ENCODE measurements around the gene MAPK12. TPM values are rescaled to one million over a fixed set of nuclear protein-coding genes. Genes with fewer than 3 reads are reported as not detected.
"Not testable (repeated sequence)": the region's sequence is repeated elsewhere in the genome, so short reads cannot be mapped to it uniquely, and the experiment has no call there.

The MAPK12 gene
- total and polyA plus RNA-seq, 8 donors = 4.7 to 49.6 (median 8.2) TPM

DNA sequence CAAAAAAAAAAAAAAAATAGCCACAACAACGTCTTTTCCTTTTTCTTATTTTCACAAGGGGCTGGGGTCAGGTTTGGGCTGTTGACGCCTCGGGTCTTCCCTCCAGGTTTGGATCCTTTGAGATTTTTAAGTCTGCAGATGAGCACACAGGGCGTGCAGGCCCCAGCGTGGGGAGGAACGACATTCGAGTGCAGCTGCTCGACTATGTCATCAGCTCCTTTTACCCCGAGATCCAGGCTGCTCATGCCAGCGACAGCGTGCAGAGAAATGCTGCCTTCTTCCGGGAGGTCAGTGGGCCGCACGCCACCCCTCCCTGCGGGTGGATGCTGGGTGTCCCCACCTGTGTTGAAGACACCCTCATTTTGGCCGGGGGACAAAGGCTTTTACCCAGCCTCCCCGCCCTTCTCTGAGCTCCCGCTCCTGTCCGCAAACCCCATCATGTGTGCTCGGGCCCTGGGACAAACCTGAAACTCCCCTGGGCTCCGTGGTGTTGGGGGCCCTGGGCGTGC, 53.0 kb downstream of the MAPK12 start:
- Histone ChIP-seq H3K27me3 (no peaks in the 10 kb centered on the region), H3K4me3 (no peak overlapping the region), H3K9me3 (no peaks in the 10 kb centered on the region), H3K36me3 (peaks cover 44 to 90% (median 83%) of the 10 kb centered on the region in 4 donors), H3K27ac (no peak overlapping the region), H3K4me1 (peaks cover 0 to 47% (median 24%) of the 10 kb centered on the region in 4 donors)
- intact Hi-C loops (cut with DNase I; ENCODE audit: low total_unique reads) = no loop called here
- no peak for TF ChIP-seq POLR2A (IDR thresholded peaks at IDR 0.05)
- no peak for TF ChIP-seq EP300 (IDR thresholded peaks at IDR 0.05)
- TF ChIP-seq, protein P1, sequence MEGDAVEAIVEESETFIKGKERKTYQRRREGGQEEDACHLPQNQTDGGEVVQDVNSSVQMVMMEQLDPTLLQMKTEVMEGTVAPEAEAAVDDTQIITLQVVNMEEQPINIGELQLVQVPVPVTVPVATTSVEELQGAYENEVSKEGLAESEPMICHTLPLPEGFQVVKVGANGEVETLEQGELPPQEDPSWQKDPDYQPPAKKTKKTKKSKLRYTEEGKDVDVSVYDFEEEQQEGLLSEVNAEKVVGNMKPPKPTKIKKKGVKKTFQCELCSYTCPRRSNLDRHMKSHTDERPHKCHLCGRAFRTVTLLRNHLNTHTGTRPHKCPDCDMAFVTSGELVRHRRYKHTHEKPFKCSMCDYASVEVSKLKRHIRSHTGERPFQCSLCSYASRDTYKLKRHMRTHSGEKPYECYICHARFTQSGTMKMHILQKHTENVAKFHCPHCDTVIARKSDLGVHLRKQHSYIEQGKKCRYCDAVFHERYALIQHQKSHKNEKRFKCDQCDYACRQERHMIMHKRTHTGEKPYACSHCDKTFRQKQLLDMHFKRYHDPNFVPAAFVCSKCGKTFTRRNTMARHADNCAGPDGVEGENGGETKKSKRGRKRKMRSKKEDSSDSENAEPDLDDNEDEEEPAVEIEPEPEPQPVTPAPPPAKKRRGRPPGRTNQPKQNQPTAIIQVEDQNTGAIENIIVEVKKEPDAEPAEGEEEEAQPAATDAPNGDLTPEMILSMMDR (IDR thresholded peaks at IDR 0.05) = no peak
- TF ChIP-seq POLR2AphosphoS5 (IDR thresholded peaks at IDR 0.05) = no peak
- no peak for DNase-seq
- WGBS, 5 donors = 84 to 88% (median 87%) methylated on average over 21 to 22 of the region's 22 CpGs

DNA sequence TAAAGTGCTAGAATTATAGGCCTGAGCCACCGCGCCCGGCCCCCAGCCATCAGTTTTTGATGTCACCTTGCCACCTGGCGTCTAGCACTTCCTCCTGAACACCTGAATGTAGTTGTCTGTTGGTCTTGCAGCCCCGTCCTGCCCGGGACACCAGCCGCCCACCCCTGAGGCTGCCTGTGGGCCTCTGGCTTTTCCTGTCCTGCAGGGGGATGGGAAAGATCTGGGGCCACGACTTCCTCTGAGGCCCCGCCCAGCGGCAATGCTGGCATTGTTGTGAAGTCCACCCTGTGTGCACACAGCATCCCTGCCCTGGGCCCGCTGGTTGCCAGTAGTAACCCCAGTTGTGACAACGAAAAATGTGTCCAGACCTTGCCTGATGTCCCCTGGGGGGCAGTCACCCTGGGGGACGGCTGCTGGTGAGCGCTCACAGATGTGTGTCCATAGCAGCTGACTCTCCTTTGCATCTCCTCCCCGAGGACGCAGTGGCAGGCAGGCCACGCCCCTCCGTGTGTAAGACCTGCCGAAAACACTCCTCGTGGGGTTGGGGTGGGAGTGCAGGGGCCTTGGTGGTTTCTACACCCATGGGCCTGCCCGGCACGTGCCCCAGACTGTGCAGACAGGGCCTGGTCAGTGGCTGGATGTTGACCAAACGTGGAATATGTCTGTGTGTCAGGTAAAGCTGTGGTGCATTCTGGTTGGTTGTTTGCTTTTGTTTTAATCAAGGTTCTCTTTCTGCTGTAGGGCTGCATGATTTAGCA, 53.9 kb downstream of the MAPK12 start:
- no peak overlapping the region for H3K4me3 ChIP-seq
- H3K9me3 ChIP-seq = no peaks in the 10 kb centered on the region
- intact Hi-C loops (cut with DNase I; ENCODE audit: low total_unique reads) = no loop called here
- TF ChIP-seq POLR2A (IDR thresholded peaks at IDR 0.05) (no peak), POLR2AphosphoS5 (IDR thresholded peaks at IDR 0.05) (no peak), EP300 (IDR thresholded peaks at IDR 0.05) (no peak)
- TF ChIP-seq, protein P1 (IDR thresholded peaks at IDR 0.05) = no peak
- peaks cover 0 to 53% (median 29%) of the 10 kb centered on the region in 4 donors for H3K4me1 ChIP-seq
- 61 to 71% (median 68%) methylated on average over 21 to 23 of the region's 23 CpGs for WGBS, 5 donors
- DNase-seq = peak in 1 of 2 donors; percentile 49
- H3K27ac ChIP-seq = no peak overlapping the region
- no peaks in the 10 kb centered on the region for H3K27me3 ChIP-seq
- H3K36me3 ChIP-seq = peaks cover 35 to 87% (median 78%) of the 10 kb centered on the region in 4 donors

DNA sequence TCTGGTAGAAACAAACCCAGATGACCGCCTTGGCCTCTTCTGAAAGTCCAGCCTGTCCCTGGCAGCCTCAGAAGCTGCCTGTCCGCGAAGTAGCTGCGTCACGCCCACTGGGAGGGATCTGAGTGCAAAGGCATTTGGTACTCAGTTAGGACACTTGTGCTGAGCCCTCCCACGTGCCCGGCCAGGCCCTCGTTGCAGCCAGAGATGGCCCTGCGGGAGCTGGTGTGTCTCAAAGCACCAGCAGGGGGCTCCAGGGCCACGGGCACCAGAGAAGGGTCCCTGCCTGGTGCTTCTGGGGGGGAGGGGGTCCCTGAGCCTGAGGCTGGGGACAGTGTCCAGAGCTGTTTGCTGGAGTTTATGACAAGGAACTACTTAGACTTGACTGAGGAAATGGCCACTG, 54.9 kb downstream of the MAPK12 start:
- Histone ChIP-seq H3K36me3 (peaks cover 26 to 78% (median 68%) of the 10 kb centered on the region in 4 donors), H3K4me3 (no peak overlapping the region), H3K4me1 (peaks cover 5 to 63% (median 39%) of the 10 kb centered on the region in 4 donors), H3K27me3 (no peaks in the 10 kb centered on the region), H3K27ac (no peak overlapping the region), H3K9me3 (no peaks in the 10 kb centered on the region)
- intact Hi-C loops (cut with DNase I; ENCODE audit: low total_unique reads) = no loop called here
- WGBS, 5 donors = 33 to 55% (median 42%) methylated on average over 10 of the region's 10 CpGs
- DNase-seq = peak in 1 of 2 donors; percentile 40
- TF ChIP-seq EP300 (IDR thresholded peaks at IDR 0.05) = no peak
- TF ChIP-seq, protein P1 (IDR thresholded peaks at IDR 0.05) = peak in 2 of 7 experiments; percentile 8 to 23
- no peak for TF ChIP-seq POLR2AphosphoS5 (IDR thresholded peaks at IDR 0.05)
- TF ChIP-seq POLR2A (IDR thresholded peaks at IDR 0.05) = no peak

DNA sequence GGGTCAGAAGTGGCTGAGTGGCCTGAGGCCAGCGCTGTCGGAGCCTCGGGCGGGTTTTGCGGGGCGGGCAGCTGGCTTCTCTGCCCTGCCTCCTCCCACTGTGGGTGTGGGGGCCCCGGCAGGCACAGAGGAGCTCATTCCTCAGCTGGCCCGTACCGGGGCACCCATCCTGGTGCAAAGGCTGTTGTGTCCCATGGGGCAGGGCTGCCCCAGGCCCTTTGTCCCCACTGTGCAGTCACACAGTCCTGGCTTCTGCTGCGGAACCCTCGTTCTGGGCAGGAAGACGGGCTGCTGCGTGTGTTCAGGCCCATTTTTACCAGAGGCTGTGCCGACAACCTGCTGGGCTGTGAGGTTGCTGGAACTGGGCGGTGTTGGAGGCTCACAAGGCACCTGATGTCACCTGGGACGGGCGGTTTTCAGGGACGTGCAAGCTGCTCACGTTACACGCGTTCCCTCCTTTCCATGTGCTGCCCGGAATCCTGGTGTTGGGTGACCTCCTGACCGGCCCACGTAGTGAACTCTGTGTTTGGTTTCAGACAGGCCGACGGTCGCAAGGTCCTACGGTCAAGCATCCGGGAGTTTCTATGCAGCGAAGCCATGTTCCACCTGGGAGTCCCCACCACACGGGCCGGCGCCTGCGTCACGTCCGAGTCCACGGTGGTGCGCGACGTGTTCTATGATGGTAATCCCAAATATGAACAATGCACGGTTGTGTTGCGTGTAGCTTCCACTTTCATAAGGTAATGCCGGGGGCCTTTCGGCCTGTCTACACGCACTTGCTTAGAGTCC, 55.5 kb downstream of the MAPK12 start:
- intact Hi-C loops (cut with DNase I; ENCODE audit: low total_unique reads) = no loop called here
- 89 to 94% (median 93%) methylated on average over 39 to 45 of the region's 45 CpGs for WGBS, 5 donors

DNA sequence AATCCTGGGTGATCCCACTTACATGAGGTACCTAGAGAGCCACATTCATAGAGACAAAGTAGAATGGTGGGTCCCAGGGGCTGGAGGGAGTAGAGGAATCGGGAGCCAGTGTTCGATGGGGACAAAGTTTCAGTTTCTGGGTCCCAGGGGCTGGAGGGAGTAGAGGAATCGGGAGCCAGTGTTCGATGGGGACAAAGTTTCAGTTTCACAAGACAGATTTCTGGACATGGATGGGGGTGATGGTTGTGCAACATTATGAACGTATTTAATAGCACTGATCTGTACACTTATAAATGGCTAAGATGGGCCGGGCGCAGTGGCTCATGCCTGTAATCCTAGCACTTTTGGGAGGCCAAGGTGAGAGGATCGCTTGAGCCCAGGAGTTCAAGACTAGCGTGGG, 56.5 kb downstream of the MAPK12 start:
- peaks cover 9 to 65% (median 43%) of the 10 kb centered on the region in 4 donors for H3K4me1 ChIP-seq
- peaks cover 12 to 62% (median 52%) of the 10 kb centered on the region in 4 donors for H3K36me3 ChIP-seq
- H3K27me3 ChIP-seq; H3K4me3 ChIP-seq; H3K9me3 ChIP-seq; DNase-seq; intact Hi-C loops (cut with DNase I; ENCODE audit: low total_unique reads); H3K27ac ChIP-seq: not testable (repeated sequence)
- 88 to 90% (median 90%) methylated on average over 9 of the region's 9 CpGs for WGBS, 5 donors

More for the DNA sequence above, 55.5 kb downstream of the MAPK12 start:
- Histone ChIP-seq H3K4me1 (peaks cover 7 to 64% (median 42%) of the 10 kb centered on the region in 4 donors), H3K27ac (peak overlapping the region in 1 of 5 donors; percentile 29), H3K4me3 (no peak overlapping the region), H3K9me3 (no peaks in the 10 kb centered on the region), H3K36me3 (peaks cover 20 to 71% (median 62%) of the 10 kb centered on the region in 4 donors), H3K27me3 (no peaks in the 10 kb centered on the region)
- no peak for DNase-seq
- TF ChIP-seq EP300 (IDR thresholded peaks at IDR 0.05) (no peak), POLR2AphosphoS5 (IDR thresholded peaks at IDR 0.05) (no peak)
- TF ChIP-seq, protein P1 (IDR thresholded peaks at IDR 0.05) = no peak
